Lung microvascular endothelial cell (primary cell): Measurements from ENCODE around the gene AGAP1. TPM values are rescaled to one million over a fixed set of nuclear protein-coding genes. Genes with fewer than 3 reads are reported as not detected.

ENCODE experiments used
- DNase-seq, 2 donors: peaks; one replicate each; pipeline versions ENCODE4 v3.0.0 to v3.0.0-alpha.2; 2010; ENCODE audit warnings: low read depth in 2 of 2
- total RNA-seq: library from RNA; depleted of rRNA; stranded (reverse); fragments of >200 nt; gene quantifications from 2 replicates; pipeline ENCODE4 v1.2.1, GENCODE V29; 2014

AGAP1 gene
- total RNA-seq, 1 donor from 2014 or later: 3.4 TPM

DNA sequence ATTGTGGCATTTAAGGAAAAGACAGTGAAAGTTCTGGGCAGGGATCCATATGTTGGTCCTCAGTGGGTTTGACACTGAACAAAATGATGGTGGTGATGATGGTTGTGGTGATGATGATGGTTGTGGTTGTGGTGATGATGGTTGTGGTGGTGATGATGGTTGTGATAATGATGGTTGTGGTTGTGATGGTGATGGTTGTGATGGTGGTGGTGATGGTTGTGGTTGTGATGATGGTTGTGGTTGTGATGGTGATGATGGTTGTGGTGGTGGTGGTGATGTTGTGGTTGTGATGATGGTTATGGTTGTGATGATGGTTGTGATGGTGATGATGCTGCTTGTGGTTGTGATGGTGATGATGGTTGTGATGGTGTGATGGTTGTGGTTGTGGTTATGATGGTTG is 308.7 kb downstream of the AGAP1 start:
- no peak for DNase-seq

DNA sequence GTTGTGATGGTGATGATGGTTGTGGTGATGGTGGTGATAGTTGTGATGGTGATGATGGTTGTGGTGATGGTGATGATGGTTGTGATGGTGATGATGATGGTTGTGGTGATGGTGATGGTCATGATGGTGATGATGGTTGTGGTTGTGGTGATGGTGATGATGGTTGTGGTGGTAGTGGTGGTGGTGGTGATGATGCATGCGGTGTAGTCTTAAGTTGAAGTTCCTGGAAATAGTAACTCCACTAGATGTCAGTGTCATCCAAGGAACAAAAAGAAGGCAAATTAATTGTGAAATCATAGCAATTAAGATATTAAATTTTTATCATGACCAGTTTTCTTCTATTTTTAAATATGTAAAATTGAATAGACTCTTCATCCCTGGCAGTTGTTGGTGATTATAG is 309.2 kb downstream of the AGAP1 start:
- DNase-seq: peak; percentile 34 to 42

DNA sequence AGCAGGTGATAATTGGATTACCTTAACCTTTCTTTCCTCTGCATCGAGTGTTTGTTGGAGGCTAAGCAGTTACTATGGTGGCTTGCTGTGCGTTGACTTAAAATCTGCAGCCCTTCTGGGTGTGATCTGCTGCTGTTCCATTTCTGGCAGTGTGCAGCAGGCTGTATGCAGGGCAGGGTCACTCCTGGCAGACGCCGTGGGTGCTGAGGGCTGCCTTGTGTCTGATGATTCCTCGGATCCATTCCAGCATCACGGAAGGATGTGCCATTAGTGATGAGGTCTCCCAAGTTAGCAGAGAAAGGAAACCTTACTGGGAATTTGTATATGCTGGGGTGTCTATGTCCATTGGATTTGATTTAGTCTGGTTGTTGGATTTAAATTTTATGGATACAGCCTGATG is 310.8 kb downstream of the AGAP1 start:
- DNase-seq: no peak

DNA sequence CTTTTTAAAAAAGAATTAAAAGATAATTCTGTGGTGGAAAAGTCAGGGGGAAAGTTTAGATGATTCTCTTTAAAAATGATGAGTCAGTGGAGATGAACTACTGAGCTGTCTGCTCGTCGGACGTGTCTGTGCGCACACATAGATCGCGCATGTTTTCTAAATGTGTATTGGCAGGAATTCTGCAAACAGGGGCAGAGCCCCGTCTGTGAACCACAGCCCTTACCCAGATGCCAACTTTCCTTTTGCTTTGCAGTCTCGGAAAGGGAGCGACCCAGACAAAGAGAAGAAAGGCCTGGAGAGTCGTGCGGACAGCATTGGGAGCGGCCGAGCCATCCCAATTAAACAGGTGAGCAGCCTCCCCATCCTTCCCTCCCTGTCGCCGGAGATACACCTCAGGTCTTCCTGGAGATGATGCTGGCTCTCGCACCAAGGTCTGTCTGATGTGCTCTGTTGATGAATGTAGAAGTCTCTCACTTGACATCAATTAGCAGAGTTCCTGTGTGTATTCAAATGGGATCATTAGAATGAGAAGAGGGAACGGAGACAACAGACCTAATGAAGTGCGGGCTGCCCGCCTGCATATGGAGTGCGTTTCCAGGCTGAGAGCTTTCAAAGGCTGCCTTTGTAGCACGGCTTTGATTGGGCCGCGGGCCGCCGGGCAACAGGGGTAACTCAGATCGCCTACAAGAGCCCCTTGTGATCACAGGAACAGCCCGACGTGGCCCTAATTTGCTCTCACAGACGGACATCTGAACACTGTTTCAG is 313.3 kb downstream of the AGAP1 start:
- DNase-seq: no peak

DNA sequence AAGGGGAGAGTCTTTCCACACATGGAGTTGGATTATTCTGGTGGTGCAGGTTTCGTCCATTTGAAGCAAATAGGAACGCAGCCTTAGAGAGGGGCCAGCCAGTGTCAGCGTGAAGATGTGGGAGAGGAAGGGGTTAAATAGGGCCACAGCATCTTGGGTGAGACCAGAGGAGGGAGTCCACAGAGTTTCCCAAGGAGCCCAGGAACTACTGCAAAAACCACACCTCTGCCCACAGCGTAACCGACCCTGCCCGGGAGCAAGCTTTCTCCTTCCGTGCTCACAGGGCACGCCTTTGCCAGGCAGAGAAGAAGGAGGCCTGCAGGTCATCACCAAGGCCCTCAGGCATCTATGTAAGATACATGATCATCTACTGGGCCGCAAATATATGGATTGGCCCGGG is 314.5 kb downstream of the AGAP1 start:
- no peak for DNase-seq

DNA sequence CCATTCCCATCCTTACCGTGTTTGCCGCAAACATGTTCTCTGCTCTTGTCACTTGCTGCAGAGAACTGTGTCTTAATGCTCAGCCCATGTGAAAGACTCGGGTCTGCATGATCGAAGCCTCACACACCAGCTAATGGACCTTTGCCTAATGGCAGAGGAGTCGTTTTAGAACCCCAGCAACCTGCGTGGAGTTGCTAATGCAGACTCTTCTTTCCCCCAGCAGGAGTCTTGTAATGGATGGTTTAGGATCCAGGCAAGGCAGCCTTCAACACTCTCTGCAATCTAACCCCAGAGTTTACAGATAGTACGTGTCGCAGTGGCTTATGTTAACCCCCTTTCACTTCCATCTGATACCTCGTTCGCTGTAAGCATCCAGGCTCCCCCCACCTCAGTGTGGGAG is 316.4 kb downstream of the AGAP1 start:
- no peak for DNase-seq

DNA sequence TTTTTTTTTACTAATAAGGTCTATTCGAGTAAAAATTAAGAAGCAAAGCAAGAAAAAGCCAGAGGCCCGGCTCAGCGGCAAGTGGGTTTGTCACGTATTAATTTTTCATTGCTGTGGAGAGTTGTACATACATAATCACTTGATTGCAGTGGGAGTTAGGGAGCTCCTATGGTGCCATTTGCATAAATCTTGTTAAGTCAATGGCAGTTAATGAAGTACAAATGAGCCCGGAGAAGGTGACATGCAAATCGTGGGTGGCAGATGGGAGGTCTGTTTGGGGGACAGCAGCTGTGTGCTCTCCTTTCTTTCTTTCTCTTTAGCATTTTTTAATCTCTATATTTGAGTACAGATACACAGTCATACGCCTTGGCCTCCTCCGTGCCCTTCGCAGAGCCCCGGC is 317.0 kb downstream of the AGAP1 start:
- no peak for DNase-seq

DNA sequence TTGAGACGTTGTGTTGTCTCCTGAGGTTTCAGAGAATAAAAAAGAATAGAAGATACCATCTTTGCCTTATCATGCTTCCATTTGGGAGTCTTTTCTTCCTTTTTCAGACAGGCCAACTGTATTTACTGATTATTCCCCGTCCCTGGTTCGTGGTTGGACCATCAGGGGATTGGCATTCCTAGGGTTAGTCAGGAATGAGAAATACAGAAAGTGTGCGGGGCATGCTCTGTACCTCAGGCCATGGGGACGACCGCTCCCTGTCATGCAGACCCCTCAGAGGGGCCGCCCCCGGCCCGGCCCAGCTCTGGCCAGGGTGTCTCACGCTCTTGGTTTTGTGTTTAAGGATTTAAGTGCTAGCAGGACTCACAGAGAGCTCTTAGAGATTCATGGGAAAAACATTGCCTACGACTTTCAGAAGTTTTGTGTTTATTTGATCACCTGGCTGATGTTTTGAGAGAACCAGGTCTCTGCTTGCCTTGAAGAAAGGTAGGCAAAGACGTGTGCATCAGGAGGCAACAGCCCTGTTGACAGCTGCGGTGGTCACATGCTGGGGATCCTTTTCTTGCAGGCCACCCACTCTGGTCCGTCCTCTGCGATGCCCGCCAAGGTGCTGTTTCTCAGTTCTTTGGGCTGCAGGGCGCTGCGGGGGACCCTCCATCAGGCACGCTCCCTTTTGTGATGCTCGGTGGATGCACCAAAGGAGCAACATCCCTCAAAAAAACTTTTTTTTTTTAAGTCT is 317.8 kb downstream of the AGAP1 start:
- no peak for DNase-seq

DNA sequence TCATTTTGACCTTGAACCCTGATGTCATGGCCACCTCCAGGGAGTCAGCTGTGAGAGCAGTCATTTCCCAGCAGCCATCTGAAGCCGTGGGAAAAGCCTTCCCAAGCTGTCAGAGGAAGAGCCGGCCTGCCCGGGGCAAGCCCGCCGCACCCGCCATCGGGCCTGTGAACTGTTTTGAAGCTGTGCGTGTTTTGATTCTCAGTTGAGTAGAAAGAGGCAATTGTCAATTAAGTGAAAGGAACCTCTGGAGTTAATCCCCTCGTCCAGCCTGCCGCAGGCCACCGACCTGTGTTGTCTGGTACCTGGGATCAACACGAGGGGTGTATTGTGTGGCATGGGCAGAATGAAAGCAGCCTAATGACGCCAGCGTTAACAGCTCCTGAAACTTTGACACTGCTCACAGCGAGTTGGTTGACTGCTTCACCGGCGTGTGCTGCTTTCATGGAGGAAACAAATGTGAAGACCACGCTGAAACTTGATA is 318.4 kb downstream of the AGAP1 start:
- no peak for DNase-seq

DNA sequence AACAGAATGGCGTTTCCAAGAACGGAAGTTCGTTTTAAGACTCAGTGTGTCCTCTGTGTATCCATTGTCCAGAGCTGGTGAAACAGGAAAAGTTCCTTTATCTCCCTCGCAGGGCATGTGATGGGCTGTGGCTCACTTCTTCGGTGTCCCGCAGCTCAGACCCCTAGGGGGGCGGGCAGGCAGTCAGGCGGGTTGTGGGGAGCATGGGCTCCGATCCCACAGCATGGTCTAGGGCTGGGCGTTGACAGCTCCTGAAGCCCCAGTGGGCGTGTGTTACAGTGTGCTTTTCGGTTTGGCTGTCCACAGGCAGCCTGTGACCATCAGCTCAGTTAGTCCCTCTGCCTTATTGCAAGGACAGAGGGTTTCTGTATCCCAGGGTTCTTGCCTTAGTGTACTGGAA is 319.6 kb downstream of the AGAP1 start:
- no peak for DNase-seq

DNA sequence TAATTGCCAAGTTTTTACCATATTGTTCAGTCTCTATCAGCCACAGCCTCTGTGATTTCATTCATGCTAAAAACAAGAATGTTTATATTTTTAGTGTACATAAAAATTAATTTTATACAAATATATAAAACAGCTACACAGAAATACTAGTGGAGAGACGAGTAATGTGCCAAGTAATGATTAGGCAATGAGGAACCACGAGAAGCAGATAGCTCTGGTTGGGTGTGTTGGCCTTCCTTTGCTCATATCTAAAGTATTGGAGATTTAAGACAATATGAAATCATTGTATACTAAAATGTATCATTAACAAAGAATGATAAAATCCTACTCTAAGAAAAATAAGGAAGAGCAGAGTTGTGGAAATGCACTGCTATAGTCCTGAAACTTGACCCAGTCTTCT is 326.7 kb downstream of the AGAP1 start:
- DNase-seq: no peak

DNA sequence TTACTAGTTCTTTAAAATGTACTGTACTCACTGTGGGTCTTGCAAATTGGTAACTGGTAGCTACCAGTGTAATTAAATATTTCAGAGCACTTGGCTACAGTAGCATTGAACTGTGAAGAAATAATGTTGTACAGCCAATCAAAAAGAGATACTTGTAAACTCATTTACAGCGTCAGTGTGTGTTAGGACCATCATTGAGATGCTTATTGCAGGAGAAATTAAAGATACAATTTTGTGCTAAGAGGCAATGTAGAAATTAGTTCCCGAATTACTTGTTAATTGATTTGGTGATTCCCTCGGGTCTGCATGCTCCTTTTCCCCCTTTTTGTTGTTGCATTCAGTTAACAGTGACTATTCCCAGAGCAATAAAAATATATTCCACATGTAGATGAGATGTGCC is 330.5 kb downstream of the AGAP1 start:
- no peak for DNase-seq

DNA sequence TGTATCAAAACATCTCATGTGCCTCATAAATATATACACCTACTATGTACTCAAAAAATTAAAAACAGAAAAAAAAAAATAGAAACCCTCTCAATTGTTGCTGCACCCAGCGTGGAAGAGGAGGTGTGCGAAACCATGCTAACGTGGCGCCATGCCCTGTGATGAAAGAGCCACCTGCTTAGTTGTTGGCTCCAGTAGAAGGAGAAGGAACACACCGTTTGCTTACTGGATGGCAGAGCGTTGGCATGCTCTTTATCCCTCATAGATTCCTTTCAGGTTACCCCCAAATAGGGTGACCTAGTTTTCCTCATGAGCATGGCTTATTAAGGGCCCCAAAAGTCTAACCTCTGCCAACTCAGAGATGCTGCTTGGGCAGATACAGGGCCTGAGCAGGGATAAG is 332.1 kb downstream of the AGAP1 start:
- DNase-seq: no peak

DNA sequence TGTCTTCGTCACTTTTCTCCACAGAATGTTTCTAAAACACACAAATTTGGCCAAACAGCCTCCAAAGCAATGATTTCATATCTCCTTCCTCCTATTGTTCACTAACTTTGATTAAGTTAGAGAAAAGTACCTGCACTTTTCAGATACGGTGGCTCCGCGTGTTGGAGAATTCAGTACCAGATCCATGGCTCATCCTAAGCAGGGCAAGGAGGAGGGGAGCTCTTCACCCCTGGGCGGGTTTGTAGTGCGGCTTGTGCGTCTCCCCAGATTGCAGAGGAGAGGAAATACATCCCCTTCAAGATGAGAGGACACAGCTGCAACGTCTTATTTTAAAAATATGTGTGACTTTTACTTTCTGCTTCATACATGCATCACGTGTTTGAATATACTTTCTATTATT is 333.0 kb downstream of the AGAP1 start:
- DNase-seq: peak in 1 of 2 donors; percentile 11

DNA sequence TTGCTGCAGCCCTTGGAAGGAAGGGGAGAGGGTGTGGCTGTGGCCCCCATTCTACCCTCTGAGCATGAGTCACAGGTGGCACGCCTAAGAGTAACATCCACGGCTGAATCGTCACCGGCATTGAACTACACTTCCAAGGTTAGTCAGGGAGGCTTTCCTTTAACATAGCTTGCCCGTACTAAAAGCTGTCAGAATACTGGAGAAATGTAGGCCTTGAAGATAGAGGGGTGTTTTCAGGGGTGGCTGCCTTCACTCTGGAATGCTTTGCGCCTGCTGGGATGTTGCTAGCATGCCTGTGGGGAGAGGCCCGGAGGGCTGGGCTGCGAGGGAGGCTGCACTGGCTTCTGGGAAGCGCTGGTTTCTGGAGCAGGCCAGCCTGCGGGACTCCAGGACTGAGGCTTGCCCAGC is 333.7 kb downstream of the AGAP1 start:
- peak in 1 of 2 donors; percentile 45 for DNase-seq

DNA sequence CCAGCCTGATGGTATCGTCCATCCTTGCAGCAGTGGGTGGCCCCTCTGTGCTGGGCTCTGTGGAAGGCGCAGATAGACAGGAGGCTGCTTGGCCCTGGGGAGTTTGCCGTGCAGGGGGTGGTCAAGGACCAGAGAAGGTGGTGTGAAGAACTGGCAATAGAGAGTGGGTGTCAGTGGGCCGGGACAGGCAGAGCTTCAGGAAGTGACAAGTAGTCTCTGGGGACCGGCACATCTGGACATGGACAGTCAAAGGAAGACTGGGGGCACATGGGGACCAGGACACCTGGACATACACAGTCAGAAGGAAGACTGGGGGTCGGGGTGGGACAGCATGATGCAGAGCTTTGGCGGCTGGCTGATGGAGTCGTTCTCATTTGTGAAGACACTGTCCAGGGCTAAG is 335.9 kb downstream of the AGAP1 start:
- no peak for DNase-seq

DNA sequence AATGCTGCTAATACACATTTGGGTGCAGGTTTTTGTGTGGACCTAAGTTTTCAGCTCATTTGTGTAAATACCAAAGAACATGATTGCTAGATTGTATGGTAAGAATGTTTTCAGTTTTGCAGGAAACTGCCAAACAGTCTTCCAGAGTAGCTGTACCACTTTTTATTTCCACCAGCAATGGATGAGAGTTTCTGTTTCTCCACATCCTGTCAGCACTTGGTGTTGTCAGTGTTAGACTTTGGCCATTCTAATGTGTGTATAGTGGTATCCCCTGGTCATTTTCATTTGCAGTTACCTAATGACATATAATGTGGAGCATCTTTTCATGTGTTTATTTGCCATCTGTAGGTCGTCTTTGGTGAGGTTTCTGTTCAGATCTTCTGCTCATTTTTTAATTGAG is 337.9 kb downstream of the AGAP1 start:
- no peak for DNase-seq

DNA sequence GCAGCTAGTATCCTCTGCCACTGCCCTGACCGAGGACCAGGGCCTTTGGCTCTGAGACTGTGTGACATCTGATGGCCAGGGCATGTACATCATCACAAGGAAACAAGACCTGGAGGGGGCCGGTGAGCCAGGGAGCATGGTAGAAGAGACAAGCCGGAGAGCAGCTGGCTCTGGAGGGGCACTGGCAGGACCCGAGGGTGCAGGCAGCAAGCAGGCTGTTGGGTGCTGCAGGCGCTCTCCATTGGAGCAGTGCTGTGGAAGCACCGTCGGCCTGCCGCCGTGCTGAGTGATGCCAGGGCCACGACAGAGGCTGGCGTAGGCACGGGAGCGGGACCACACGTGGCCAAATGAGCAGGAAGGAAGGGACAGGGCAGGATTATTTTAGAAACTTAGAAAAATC is 339.1 kb downstream of the AGAP1 start:
- no peak for DNase-seq

DNA sequence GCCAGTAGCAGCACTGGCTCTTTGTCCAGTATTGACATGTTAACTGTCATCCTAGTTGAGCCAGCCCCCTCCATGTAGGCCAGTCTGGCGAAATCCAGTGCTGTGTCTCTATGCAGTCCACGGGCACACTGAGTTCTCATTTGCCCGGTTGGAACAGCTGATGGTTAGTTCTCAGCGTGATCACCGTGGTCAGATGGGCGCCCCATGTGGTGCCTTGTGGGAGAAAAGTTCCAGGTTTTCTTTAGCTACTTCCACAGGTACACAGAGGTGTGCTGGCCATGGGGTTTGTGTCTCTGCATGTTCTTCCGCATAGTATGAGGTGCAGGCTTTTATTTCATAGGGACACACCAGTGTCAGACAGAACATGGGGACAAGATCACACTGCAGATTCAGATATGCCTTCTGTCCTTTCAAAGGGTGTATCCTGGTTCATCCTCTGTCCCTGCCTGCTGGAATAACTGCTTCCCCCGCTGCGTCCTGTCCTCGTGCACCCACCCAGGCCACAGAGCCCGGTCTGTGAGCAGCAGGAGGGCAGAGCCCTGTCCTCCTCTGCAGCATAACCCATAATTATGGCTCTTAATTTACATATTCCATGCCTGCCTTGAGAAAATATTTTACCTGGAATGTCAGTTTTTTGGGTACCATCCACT is 340.3 kb downstream of the AGAP1 start:
- DNase-seq: no peak

DNA sequence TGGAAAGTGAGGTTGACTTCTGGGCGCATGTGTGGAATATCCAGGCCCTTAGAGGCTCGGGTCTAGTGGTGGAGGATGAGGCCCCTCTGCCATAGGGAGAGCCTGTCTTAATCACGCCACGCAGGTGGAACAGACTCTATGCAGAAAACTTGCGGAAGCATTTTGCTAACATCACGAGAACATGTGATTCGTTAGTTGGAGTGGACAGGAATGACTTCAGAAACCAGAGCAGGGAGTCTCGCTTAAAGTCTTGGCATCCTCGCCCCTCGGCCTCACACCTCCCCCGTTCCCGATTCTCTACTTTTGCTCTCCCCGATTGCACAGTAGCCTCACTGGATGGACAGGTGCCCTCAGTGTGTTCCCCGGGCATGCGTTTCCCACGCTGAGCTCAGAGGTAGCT is 340.9 kb downstream of the AGAP1 start:
- no peak for DNase-seq

DNA sequence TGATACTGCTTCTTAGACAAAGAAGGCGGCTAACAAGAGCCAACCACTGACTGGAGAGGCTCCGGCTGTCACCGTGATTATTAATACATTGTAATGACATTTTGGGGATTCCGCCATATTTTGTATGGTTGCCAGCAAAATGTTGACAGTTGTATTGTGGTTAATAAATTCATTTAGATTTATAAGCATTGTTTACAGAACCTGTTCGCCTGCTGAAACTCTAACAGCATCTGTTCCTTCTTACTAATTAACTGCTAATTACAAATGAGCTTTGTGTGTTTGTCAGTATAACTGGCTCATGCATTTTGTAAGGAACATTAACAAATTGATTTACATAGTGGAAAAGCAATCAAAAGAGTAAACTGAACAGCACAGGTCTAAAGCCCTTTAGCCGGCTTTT is 342.0 kb downstream of the AGAP1 start:
- DNase-seq: no peak

DNA sequence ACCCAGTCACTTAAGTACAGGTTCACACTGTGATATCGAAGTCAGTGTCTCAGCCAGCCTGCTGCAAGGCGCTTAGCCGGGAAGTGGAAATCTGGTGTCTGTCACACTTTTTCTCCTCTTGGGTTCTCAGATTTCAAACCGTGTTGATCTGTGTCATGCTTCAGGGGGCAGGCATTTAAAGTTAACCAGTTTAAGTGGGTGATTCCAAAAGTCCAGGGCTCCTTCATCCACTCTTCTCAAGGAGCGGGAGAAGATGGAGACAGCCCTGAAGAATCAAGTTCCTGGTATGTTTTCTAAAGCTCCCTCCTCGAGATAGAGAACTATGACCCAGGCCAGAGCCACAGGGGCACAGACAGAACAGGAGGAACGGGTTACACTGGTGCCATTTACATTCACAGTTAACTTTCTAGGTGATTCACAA is 342.7 kb downstream of the AGAP1 start:
- no peak for DNase-seq

DNA sequence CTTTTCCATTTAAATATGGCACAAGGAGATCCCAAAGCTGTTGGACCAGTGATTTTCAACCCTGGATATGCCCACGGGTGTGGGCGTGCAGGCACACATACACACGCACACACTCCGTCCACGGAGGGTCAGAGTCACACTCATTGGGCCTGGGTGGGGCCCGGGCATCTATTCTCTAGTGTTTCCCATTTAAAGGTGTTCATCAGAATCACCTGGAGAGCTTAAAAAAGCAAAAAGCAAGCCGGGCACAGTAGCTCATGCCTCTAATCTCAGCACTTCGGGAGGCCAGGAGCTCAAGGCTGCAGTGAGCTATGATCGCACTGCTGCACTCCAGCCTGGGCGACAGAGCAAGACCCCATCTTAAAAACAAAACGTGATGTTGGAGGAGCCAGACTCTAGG is 345.4 kb downstream of the AGAP1 start:
- DNase-seq: no peak
